HepG2 (cell line): ENCODE measurements around the gene PLRG1. TPM values are rescaled to one million over a fixed set of nuclear protein-coding genes. Genes with fewer than 3 reads are reported as not detected.
A peak's percentile ranks its signal among the peaks of the same experiment; 100 is the strongest.

Source experiments
- FOXC1 ChIP-seq: sonication (generic); formaldehyde crosslinking; IDR thresholded peaks from 2 replicates; pipeline ENCODE4 v1.8.0; 2022; ENCODE audit warnings: mild to moderate bottlenecking, missing genetic modification reagents, borderline replicate concordance
- KDM5B ChIP-seq: sonication (generic); formaldehyde crosslinking; IDR thresholded peaks from 2 replicates; pipeline ENCODE4 v1.4.0; 2020; ENCODE audit warnings: missing genetic modification reagents, mild to moderate bottlenecking, borderline replicate concordance
- SOX13 ChIP-seq, 3 experiments: fragments of 450-650 bp in 1 of 3; sonication (generic) in 1 of 3; formaldehyde crosslinking in 1 of 3; IDR thresholded peaks in 2 of 3; conservative IDR thresholded peaks in 1 of 3; 2 replicates each; pipeline versions ENCODE4 v1.5.0 to v1.6.1; 2016 to 2020; ENCODE audit warnings: antibody characterized with exemption in 1 of 3, mild to moderate bottlenecking in 1 of 3, missing compliant biosample characterization in 1 of 3, missing genetic modification reagents in 1 of 3, moderate library complexity in 1 of 3
- SYNCRIP ChIP-seq: fragments of 200-400 bp; formaldehyde crosslinking; IDR thresholded peaks from 2 replicates; pipeline ENCODE4 v1.6.1; 2018; ENCODE audit warnings: mild to moderate bottlenecking, low read depth, low read length; ENCODE audit not compliant: insufficient read depth
- ZNF546 ChIP-seq: sonication (generic); formaldehyde crosslinking; conservative IDR thresholded peaks from 2 replicates; pipeline ENCODE4 v1.8.1; 2023; ENCODE audit warnings: mild to moderate bottlenecking, missing genetic modification reagents
- ZNF605 ChIP-seq: sonication (generic); formaldehyde crosslinking; IDR thresholded peaks from 2 replicates; pipeline ENCODE4 v1.8.0; 2022; ENCODE audit warnings: mild to moderate bottlenecking, missing genetic modification reagents
- polyA plus RNA-seq, 8 experiments: library from polyadenylated mRNA; depleted of rRNA in 3 of 8; stranded (reverse) in 7 of 8; unstranded in 1 of 8; fragments of >200 nt; fragmentation: Illumina TruSeq in 4 of 8; extraction: Trizol in 4 of 8; gene quantifications; 2 replicates each; pipeline versions ENCODE4 v1.2.1 to v1.2.3, GENCODE V29; 2011 to 2016; ENCODE audit warnings: low read depth in 4 of 8, missing spikeins in 1 of 8, mixed read lengths in 1 of 8; ENCODE audit not compliant: insufficient read depth in 1 of 8
- total RNA-seq, 5 experiments: library from RNA; depleted of rRNA; stranded (reverse); fragments of >200 nt; fragmentation: Illumina TruSeq; extraction: Trizol; gene quantifications; 2 replicates each; pipeline ENCODE4 v1.2.3, GENCODE V29; 2016; ENCODE audit warnings: low read depth in 1 of 5
- TF ChIP-seq, protein P1 (sequence below), 2 experiments: sonication (generic) in 1 of 2; formaldehyde crosslinking in 1 of 2; IDR thresholded peaks; 2 replicates each; pipeline versions ENCODE4 v1.4.0 to v1.6.1; 2018 to 2020; ENCODE audit warnings: missing genetic modification reagents in 2 of 2, borderline replicate concordance in 1 of 2, low read depth in 1 of 2, mild to moderate bottlenecking in 1 of 2, missing biosample characterization in 1 of 2
- TF ChIP-seq, protein P2 (sequence below): sonication (generic); formaldehyde crosslinking; IDR thresholded peaks from 2 replicates; pipeline ENCODE4 v1.5.1; 2020; ENCODE audit warnings: missing genetic modification reagents, mild to moderate bottlenecking, borderline replicate concordance
- TF ChIP-seq, protein P3 (sequence below): sonication (generic); formaldehyde crosslinking; IDR thresholded peaks from 2 replicates; pipeline ENCODE4 v1.8.1; 2022; ENCODE audit warnings: low read depth, mild to moderate bottlenecking, missing genetic modification reagents
- TF ChIP-seq, protein P4 (sequence below): sonication (generic); formaldehyde crosslinking; IDR thresholded peaks from 2 replicates; pipeline ENCODE4 v1.5.1; 2020; ENCODE audit warnings: mild to moderate bottlenecking, missing genetic modification reagents, moderate library complexity
- TF ChIP-seq, protein P5 (sequence below): sonication (generic); formaldehyde crosslinking; IDR thresholded peaks from 2 replicates; pipeline ENCODE4 v1.4.0; 2020; ENCODE audit warnings: missing genetic modification reagents

The PLRG1 gene
- total and polyA plus RNA-seq, 2 of the 13 experiments (the other 11 are each of a cell fraction or from before 2014, with no cell fraction given) = 77.3 to 110 TPM

DNA sequence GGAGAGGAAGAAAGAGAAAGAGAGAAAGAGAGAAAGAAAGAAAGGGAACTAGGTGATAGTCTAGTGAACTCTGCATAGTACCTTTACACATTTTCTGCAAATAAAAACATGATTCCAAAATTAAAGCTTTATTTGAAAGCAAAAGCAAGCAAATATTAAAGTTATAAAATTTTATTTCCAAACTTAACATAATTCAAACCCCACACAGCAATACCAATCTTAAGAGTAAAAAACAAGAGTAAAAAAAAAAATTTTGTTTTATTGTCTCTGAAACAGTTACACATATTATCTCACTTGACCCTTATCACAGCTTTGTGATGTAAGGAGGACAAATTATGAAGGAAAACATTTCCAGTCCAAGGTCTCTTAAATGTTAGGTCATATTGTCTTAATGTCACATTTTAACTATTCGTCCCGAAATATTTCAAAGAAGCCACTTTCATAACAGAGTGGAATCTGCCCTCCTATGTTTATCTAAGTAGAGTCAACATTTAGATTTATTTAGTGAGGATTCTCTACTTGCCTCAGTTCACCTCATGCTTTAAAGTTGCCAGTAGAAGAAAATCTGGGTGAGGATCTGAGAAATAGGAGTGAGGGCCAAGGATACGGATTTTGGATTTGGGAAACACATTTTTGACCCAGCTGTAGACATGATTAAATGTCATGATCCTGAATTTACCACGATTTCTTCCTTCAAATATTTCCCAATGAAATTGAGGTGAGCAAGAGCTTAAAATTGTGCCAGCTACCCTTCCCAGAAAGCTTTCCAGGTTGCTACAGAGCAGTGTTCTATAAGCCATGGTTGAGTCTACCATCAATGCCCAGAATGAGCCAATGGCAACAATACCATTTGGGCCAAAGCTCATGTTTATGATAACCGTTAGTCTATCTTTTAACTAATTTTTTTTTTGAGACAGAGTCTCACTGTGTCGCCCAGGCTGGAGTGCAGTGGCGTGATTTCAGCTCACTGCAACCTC is 47.9 kb upstream of the PLRG1 start (continued):
- TF ChIP-seq, protein P1, sequence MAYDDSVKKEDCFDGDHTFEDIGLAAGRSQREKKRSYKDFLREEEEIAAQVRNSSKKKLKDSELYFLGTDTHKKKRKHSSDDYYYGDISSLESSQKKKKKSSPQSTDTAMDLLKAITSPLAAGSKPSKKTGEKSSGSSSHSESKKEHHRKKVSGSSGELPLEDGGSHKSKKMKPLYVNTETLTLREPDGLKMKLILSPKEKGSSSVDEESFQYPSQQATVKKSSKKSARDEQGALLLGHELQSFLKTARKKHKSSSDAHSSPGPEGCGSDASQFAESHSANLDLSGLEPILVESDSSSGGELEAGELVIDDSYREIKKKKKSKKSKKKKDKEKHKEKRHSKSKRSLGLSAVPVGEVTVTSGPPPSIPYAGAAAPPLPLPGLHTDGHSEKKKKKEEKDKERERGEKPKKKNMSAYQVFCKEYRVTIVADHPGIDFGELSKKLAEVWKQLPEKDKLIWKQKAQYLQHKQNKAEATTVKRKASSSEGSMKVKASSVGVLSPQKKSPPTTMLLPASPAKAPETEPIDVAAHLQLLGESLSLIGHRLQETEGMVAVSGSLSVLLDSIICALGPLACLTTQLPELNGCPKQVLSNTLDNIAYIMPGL (CRISPR knock-in tag; IDR thresholded peaks at IDR 0.05; ENCODE audit: borderline replicate concordance in 1 of 2, low read depth in 1 of 2) = peak in 1 of 2 experiments; percentile 49; a peak in 1 of 4 replicates
- TF ChIP-seq, protein P2, sequence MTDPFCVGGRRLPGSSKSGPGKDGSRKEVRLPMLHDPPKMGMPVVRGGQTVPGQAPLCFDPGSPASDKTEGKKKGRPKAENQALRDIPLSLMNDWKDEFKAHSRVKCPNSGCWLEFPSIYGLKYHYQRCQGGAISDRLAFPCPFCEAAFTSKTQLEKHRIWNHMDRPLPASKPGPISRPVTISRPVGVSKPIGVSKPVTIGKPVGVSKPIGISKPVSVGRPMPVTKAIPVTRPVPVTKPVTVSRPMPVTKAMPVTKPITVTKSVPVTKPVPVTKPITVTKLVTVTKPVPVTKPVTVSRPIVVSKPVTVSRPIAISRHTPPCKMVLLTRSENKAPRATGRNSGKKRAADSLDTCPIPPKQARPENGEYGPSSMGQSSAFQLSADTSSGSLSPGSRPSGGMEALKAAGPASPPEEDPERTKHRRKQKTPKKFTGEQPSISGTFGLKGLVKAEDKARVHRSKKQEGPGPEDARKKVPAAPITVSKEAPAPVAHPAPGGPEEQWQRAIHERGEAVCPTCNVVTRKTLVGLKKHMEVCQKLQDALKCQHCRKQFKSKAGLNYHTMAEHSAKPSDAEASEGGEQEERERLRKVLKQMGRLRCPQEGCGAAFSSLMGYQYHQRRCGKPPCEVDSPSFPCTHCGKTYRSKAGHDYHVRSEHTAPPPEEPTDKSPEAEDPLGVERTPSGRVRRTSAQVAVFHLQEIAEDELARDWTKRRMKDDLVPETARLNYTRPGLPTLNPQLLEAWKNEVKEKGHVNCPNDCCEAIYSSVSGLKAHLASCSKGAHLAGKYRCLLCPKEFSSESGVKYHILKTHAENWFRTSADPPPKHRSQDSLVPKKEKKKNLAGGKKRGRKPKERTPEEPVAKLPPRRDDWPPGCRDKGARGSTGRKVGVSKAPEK = no peak; the same call in none of the 2 replicates
- no peak for TF ChIP-seq ZNF546 (CRISPR knock-in tag)
- TF ChIP-seq KDM5B (CRISPR knock-in tag) = no peak
- TF ChIP-seq, protein P3, sequence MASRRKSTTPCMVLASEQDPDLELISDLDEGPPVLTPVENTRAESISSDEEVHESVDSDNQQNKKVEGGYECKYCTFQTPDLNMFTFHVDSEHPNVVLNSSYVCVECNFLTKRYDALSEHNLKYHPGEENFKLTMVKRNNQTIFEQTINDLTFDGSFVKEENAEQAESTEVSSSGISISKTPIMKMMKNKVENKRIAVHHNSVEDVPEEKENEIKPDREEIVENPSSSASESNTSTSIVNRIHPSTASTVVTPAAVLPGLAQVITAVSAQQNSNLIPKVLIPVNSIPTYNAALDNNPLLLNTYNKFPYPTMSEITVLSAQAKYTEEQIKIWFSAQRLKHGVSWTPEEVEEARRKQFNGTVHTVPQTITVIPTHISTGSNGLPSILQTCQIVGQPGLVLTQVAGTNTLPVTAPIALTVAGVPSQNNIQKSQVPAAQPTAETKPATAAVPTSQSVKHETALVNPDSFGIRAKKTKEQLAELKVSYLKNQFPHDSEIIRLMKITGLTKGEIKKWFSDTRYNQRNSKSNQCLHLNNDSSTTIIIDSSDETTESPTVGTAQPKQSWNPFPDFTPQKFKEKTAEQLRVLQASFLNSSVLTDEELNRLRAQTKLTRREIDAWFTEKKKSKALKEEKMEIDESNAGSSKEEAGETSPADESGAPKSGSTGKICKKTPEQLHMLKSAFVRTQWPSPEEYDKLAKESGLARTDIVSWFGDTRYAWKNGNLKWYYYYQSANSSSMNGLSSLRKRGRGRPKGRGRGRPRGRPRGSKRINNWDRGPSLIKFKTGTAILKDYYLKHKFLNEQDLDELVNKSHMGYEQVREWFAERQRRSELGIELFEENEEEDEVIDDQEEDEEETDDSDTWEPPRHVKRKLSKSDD = no peak
- TF ChIP-seq ZNF605 = no peak
- TF ChIP-seq SOX13 (IDR thresholded peaks at IDR 0.05) = peak; percentile 76; the same call in 1 of the 2 replicates
- TF ChIP-seq SOX13 (CRISPR knock-in tag; conservative IDR thresholded peaks at IDR 0.05 in 1 of 2, IDR thresholded peaks at IDR 0.05 in 1 of 2) = peak in 1 of 2 experiments; percentile 98; a peak in 2 of 4 replicates
- TF ChIP-seq, protein P4, sequence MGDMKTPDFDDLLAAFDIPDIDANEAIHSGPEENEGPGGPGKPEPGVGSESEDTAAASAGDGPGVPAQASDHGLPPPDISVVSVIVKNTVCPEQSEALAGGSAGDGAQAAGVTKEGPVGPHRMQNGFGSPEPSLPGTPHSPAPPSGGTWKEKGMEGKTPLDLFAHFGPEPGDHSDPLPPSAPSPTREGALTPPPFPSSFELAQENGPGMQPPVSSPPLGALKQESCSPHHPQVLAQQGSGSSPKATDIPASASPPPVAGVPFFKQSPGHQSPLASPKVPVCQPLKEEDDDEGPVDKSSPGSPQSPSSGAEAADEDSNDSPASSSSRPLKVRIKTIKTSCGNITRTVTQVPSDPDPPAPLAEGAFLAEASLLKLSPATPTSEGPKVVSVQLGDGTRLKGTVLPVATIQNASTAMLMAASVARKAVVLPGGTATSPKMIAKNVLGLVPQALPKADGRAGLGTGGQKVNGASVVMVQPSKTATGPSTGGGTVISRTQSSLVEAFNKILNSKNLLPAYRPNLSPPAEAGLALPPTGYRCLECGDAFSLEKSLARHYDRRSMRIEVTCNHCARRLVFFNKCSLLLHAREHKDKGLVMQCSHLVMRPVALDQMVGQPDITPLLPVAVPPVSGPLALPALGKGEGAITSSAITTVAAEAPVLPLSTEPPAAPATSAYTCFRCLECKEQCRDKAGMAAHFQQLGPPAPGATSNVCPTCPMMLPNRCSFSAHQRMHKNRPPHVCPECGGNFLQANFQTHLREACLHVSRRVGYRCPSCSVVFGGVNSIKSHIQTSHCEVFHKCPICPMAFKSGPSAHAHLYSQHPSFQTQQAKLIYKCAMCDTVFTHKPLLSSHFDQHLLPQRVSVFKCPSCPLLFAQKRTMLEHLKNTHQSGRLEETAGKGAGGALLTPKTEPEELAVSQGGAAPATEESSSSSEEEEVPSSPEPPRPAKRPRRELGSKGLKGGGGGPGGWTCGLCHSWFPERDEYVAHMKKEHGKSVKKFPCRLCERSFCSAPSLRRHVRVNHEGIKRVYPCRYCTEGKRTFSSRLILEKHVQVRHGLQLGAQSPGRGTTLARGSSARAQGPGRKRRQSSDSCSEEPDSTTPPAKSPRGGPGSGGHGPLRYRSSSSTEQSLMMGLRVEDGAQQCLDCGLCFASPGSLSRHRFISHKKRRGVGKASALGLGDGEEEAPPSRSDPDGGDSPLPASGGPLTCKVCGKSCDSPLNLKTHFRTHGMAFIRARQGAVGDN (CRISPR knock-in tag) = no peak
- TF ChIP-seq, protein P5, sequence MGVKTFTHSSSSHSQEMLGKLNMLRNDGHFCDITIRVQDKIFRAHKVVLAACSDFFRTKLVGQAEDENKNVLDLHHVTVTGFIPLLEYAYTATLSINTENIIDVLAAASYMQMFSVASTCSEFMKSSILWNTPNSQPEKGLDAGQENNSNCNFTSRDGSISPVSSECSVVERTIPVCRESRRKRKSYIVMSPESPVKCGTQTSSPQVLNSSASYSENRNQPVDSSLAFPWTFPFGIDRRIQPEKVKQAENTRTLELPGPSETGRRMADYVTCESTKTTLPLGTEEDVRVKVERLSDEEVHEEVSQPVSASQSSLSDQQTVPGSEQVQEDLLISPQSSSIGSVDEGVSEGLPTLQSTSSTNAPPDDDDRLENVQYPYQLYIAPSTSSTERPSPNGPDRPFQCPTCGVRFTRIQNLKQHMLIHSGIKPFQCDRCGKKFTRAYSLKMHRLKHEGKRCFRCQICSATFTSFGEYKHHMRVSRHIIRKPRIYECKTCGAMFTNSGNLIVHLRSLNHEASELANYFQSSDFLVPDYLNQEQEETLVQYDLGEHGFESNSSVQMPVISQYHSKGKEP (CRISPR knock-in tag) = no peak
- no peak for TF ChIP-seq SYNCRIP
- no peak for TF ChIP-seq FOXC1
